ENCODE data around the gene CYP27A1.
A peak's percentile ranks its signal among the peaks of the same experiment; 100 is the strongest.

CYP27A1 gene

GRCh38 chr2:218832520-218832919 lies 50.6 kb downstream of the CYP27A1 start:
- ChIA-PET POLR2A (no interaction called here), CTCF (no interaction called here)
- TF ChIP-seq NFRKB (IDR thresholded peaks at IDR 0.05) (no peak), HDGF (IDR thresholded peaks at IDR 0.05; ENCODE audit: borderline replicate concordance) (no peak), ARNT (IDR thresholded peaks at IDR 0.05) (no peak), ELF4 (IDR thresholded peaks at IDR 0.05) (no peak), L3MBTL2 (conservative IDR thresholded peaks at IDR 0.05) (no peak), TARDBP (IDR thresholded peaks at IDR 0.05) (no peak), FOXM1 (IDR thresholded peaks at IDR 0.05; ENCODE audit: borderline replicate concordance) (no peak), FOXK2 (IDR thresholded peaks at IDR 0.05) (no peak), PKNOX1 (IDR thresholded peaks at IDR 0.05) (no peak), ZNF384 (IDR thresholded peaks at IDR 0.05) (no peak), LEF1 (IDR thresholded peaks at IDR 0.05; ENCODE audit: borderline replicate concordance) (no peak), SP1 (IDR thresholded peaks at IDR 0.05) (no peak), SUZ12 (IDR thresholded peaks at IDR 0.05) (no peak), BHLHE40 (IDR thresholded peaks at IDR 0.05; ENCODE audit: borderline replicate concordance) (no peak), FOXA1 (IDR thresholded peaks at IDR 0.05) (no peak), CTBP1 (IDR thresholded peaks at IDR 0.05; ENCODE audit: borderline replicate concordance) (no peak)
- no peak for DNase-seq (ENCODE audit: extremely low spot score)

- POLR2A ChIA-PET, result no interaction called here
- no peak for DNase-seq (ENCODE audit: extremely low spot score)
- TF ChIP-seq ARNT (IDR thresholded peaks at IDR 0.05), result no peak
- no peak for TF ChIP-seq BHLHE40 (IDR thresholded peaks at IDR 0.05; ENCODE audit: borderline replicate concordance)
- no peak for TF ChIP-seq PKNOX1 (IDR thresholded peaks at IDR 0.05)
- TF ChIP-seq FOXA1 (IDR thresholded peaks at IDR 0.05), result no peak
- no peak for TF ChIP-seq NFRKB (IDR thresholded peaks at IDR 0.05)
- TF ChIP-seq CTBP1 (IDR thresholded peaks at IDR 0.05; ENCODE audit: borderline replicate concordance), result no peak
- TF ChIP-seq SUZ12 (IDR thresholded peaks at IDR 0.05), result no peak
- TF ChIP-seq HDGF (IDR thresholded peaks at IDR 0.05; ENCODE audit: borderline replicate concordance), result no peak
- TF ChIP-seq ZNF384 (IDR thresholded peaks at IDR 0.05), result no peak
- no peak for TF ChIP-seq FOXM1 (IDR thresholded peaks at IDR 0.05; ENCODE audit: borderline replicate concordance)
- CTCF ChIA-PET, result interaction anchor here (0.9 to 1.9 kb wide), 2 partner anchors 14 to 65 kb away, joined by 3 to 6 read pairs; no protein-coding TSS in a partner anchor
Measured at GRCh38 chr2:218833023-218833609, 51.2 kb downstream of the CYP27A1 start.

GRCh38 chr2:218834685-218835084 lies 52.7 kb downstream of the CYP27A1 start:
- ChIA-PET CTCF (interaction anchor here (1.9 kb wide), 1 partner anchor 13 kb away, joined by 6 read pairs; no protein-coding TSS in a partner anchor), POLR2A (no interaction called here)
- TF ChIP-seq PKNOX1 (IDR thresholded peaks at IDR 0.05) (peak; percentile 56), SUZ12 (IDR thresholded peaks at IDR 0.05) (no peak)
- no peak for DNase-seq (ENCODE audit: extremely low spot score)

GRCh38 chr2:218837495-218837894 lies 55.5 kb downstream of the CYP27A1 start:
- DNase-seq (ENCODE audit: extremely low spot score), result no peak
- POLR2A ChIA-PET, result no interaction called here
- TF ChIP-seq HDGF (IDR thresholded peaks at IDR 0.05; ENCODE audit: borderline replicate concordance) (no peak), FOXK2 (IDR thresholded peaks at IDR 0.05) (no peak), ZNF384 (IDR thresholded peaks at IDR 0.05) (no peak), L3MBTL2 (conservative IDR thresholded peaks at IDR 0.05) (no peak), FOXA1 (IDR thresholded peaks at IDR 0.05) (no peak), ARNT (IDR thresholded peaks at IDR 0.05) (no peak), ELF4 (IDR thresholded peaks at IDR 0.05) (no peak), SUZ12 (IDR thresholded peaks at IDR 0.05) (no peak), LEF1 (IDR thresholded peaks at IDR 0.05; ENCODE audit: borderline replicate concordance) (no peak), NFRKB (IDR thresholded peaks at IDR 0.05) (no peak), CTBP1 (IDR thresholded peaks at IDR 0.05; ENCODE audit: borderline replicate concordance) (no peak), PKNOX1 (IDR thresholded peaks at IDR 0.05) (no peak), SP1 (IDR thresholded peaks at IDR 0.05) (no peak), BHLHE40 (IDR thresholded peaks at IDR 0.05; ENCODE audit: borderline replicate concordance) (no peak), TARDBP (IDR thresholded peaks at IDR 0.05) (no peak), FOXM1 (IDR thresholded peaks at IDR 0.05; ENCODE audit: borderline replicate concordance) (no peak)
- CTCF ChIA-PET, result no interaction called here

GRCh38 chr2:218839430-218839829 lies 57.5 kb downstream of the CYP27A1 start:
- DNase-seq (ENCODE audit: extremely low spot score), result no peak
- POLR2A ChIA-PET, result no interaction called here
- CTCF ChIA-PET, result interaction anchor here (0.7 kb wide), 1 partner anchor 8 kb away, joined by 3 read pairs; no protein-coding TSS in a partner anchor

More at GRCh38 chr2:218839430-218839829, 57.5 kb downstream of the CYP27A1 start:
- TF ChIP-seq ARNT (IDR thresholded peaks at IDR 0.05) (no peak), SP1 (IDR thresholded peaks at IDR 0.05) (no peak), FOXA1 (IDR thresholded peaks at IDR 0.05) (no peak), CTBP1 (IDR thresholded peaks at IDR 0.05; ENCODE audit: borderline replicate concordance) (no peak), FOXK2 (IDR thresholded peaks at IDR 0.05) (no peak), L3MBTL2 (conservative IDR thresholded peaks at IDR 0.05) (no peak), PKNOX1 (IDR thresholded peaks at IDR 0.05) (no peak), FOXM1 (IDR thresholded peaks at IDR 0.05; ENCODE audit: borderline replicate concordance) (no peak), ZNF384 (IDR thresholded peaks at IDR 0.05) (no peak), ELF4 (IDR thresholded peaks at IDR 0.05) (no peak), TARDBP (IDR thresholded peaks at IDR 0.05) (no peak), BHLHE40 (IDR thresholded peaks at IDR 0.05; ENCODE audit: borderline replicate concordance) (no peak), LEF1 (IDR thresholded peaks at IDR 0.05; ENCODE audit: borderline replicate concordance) (no peak), SUZ12 (IDR thresholded peaks at IDR 0.05) (no peak), HDGF (IDR thresholded peaks at IDR 0.05; ENCODE audit: borderline replicate concordance) (no peak), NFRKB (IDR thresholded peaks at IDR 0.05) (no peak)

Measured in HEK293T (cell line).